Neural crest cell (in vitro differentiated cells): ENCODE measurements around the gene ELK1. TPM values are rescaled to one million over a fixed set of nuclear protein-coding genes. Genes with fewer than 3 reads are reported as not detected.
"Not testable (repeated sequence)": the region's sequence is repeated elsewhere in the genome, so short reads cannot be mapped to it uniquely, and the experiment has no call there.

ENCODE experiments used
- DNase-seq: peaks from one replicate; pipeline ENCODE4 v3.0.0; 2021; ENCODE audit warnings: low read depth, mixed read lengths, low spot score
- H3K27ac Mint-ChIP-seq: one replicate; pipeline ENCODE4 v1.8.0; 2021; ENCODE audit warnings: mild to moderate bottlenecking, mixed read lengths; ENCODE audit not compliant: unreplicated experiment
- H3K27me3 Mint-ChIP-seq: 2 replicates; pipeline ENCODE4 v1.8.0; 2021; ENCODE audit warnings: low read depth, mild to moderate bottlenecking, mixed read lengths
- H3K36me3 Mint-ChIP-seq: 2 replicates; pipeline ENCODE4 v1.8.0; 2021; ENCODE audit warnings: low read depth, mild to moderate bottlenecking, mixed read lengths
- H3K4me1 Mint-ChIP-seq: 2 replicates; pipeline ENCODE4 v1.8.0; 2021; ENCODE audit warnings: mixed read lengths
- H3K4me3 Mint-ChIP-seq: one replicate; pipeline ENCODE4 v1.8.0; 2021; ENCODE audit warnings: mild to moderate bottlenecking, mixed read lengths
- H3K9me3 Mint-ChIP-seq: 2 replicates; pipeline ENCODE4 v1.8.0; 2021; ENCODE audit warnings: mixed read lengths
- total RNA-seq: library from RNA; stranded (reverse); gene quantifications from 2 replicates; pipeline ENCODE4 v1.2.1, GENCODE V29; 2021
- TF ChIP-seq, protein P1 (sequence below): fragments of 200-600 bp; sonication (generic); conservative IDR thresholded peaks from 2 replicates; pipeline ENCODE4 v1.5.0; 2021; ENCODE audit warnings: antibody characterized with exemption, mild to moderate bottlenecking

ELK1 gene
- total RNA-seq, 1 donor from 2014 or later: 27.4 TPM

DNA sequence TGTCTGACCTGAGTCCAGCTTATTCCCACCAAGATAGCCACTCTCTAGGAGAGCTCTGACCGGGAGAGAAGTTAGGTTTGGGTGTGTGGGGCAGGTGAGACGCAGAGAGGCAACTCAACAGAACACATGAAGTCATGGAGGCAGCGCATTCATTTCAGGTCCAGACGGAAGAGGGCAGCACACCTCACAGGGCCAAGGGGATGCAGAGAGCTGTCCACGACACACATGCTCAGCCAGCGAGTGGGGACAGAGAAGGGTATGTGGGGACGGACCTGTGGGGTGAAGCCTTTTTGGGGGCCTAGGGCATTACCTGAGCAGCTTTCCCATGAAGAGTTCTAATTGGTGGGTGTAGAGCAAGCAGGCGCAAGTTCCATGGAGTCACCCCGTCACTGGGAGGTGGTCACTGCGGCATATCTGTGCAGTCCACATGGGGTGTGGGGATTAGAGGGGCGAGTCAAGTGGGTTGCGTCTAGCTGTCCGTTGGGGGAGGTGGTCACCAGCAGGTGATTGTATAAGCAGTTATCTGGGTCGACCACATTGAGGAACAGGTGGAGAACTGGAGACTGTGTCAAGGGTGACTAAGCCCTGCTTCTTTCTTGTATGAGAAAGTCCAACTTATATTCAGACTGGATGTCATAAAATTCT is 32.9 kb upstream of the ELK1 start:
- Mint-ChIP-seq H3K27ac (no peak overlapping the region), H3K36me3 (no peaks in the 10 kb centered on the region), H3K9me3 (peaks cover 8% of the 10 kb centered on the region), H3K27me3 (peaks cover 55% of the 10 kb centered on the region), H3K4me1 (no peaks in the 10 kb centered on the region), H3K4me3 (no peak overlapping the region)
- TF ChIP-seq, protein P1, sequence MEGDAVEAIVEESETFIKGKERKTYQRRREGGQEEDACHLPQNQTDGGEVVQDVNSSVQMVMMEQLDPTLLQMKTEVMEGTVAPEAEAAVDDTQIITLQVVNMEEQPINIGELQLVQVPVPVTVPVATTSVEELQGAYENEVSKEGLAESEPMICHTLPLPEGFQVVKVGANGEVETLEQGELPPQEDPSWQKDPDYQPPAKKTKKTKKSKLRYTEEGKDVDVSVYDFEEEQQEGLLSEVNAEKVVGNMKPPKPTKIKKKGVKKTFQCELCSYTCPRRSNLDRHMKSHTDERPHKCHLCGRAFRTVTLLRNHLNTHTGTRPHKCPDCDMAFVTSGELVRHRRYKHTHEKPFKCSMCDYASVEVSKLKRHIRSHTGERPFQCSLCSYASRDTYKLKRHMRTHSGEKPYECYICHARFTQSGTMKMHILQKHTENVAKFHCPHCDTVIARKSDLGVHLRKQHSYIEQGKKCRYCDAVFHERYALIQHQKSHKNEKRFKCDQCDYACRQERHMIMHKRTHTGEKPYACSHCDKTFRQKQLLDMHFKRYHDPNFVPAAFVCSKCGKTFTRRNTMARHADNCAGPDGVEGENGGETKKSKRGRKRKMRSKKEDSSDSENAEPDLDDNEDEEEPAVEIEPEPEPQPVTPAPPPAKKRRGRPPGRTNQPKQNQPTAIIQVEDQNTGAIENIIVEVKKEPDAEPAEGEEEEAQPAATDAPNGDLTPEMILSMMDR: no peak
- DNase-seq: no peak

DNA sequence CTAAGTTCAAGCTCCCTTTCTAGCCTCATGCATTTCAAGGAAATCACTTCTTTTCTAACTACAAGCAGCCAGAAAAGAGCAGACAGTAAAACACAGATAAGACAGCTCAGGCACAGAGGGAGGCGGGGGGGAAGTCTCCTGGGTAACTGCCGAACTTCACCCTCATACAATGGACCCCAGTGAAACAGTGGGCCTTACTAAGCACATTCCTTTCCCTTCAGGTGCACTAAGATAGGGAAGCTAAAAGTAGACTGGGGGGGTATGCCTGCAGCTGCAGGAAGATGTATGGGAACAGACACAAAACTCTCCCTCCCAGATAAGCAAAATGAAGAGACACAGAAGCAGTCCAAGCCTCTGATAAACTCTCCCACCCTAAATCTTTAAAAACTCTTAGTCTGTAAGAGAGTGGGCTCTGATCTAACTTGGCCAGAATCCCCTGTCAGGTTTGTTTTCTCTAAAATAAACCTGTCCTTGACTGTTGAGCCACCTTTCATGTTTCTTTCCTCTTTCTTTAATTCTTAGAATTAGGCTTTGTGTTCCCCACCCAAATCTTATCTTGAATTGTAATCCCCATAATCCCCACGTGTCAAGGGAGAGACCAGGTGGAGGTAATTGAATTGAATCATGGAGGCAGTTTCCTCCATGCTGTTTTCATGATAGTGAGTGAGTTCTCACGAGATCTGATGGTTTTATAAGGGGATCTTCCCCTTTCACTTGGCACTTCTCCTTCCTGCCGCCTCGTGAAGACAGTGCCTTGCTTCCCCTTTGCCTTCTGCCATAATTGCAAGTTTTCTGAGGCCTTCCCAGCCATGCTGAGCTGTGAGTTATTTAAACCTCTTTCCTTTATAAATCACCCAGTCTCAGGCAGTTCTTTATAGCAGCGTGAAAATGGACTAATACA is 25.8 kb upstream of the ELK1 start:
- not testable (repeated sequence) for H3K36me3 Mint-ChIP-seq

DNA sequence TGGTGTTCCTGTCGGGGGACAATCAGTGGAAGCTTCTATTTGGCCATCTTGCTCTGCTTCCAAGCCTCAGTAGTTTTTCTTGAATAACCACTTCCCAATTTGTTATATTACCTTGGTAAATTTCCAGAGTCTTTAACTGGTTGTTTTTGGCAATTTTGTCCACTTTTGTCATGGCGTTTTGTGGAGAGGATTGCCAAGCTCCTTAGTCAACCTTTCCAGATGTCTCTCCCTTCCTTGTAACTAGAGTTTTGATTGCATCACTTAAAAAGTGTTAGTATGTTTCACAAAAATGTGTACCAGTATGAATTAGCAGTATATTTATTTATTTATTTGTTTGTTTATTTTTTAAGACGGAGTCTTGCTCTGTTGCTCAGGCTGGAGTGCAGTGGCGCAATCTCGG is 24.4 kb upstream of the ELK1 start:
- Mint-ChIP-seq H3K27me3 (peaks cover 11% of the 10 kb centered on the region), H3K27ac (no peak overlapping the region), H3K4me3 (no peak overlapping the region), H3K36me3 (peaks cover 2% of the 10 kb centered on the region), H3K9me3 (peaks cover 5% of the 10 kb centered on the region), H3K4me1 (no peaks in the 10 kb centered on the region)
- TF ChIP-seq, protein P1: no peak
- no peak for DNase-seq

More for the DNA sequence above, 25.8 kb upstream of the ELK1 start:
- not testable (repeated sequence) for H3K27ac Mint-ChIP-seq, H3K4me1 Mint-ChIP-seq, DNase-seq, H3K9me3 Mint-ChIP-seq, H3K4me3 Mint-ChIP-seq
- H3K27me3 Mint-ChIP-seq: peaks cover 16% of the 10 kb centered on the region

DNA sequence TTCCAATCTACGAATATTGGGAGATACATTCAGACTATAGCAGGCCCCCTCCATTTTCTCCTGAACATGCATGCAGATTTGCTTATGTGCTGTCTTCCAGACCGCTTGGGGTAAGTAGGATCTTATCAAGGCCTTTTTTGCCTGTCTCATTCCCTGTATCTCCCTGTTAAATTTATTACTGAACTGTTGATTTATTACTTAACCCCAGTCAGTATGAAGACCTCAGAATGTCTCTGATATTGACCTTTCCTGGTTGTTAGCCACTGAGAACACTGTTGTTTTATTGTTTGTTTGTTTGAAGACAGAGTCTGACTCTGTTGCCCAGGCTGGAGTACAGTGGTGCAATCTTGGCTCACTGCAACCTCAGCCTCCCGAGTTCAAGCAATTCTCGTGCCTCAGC is 15.4 kb upstream of the ELK1 start:
- not testable (repeated sequence) for H3K27me3 Mint-ChIP-seq, H3K4me3 Mint-ChIP-seq, H3K4me1 Mint-ChIP-seq, H3K27ac Mint-ChIP-seq, H3K36me3 Mint-ChIP-seq, DNase-seq, H3K9me3 Mint-ChIP-seq

DNA sequence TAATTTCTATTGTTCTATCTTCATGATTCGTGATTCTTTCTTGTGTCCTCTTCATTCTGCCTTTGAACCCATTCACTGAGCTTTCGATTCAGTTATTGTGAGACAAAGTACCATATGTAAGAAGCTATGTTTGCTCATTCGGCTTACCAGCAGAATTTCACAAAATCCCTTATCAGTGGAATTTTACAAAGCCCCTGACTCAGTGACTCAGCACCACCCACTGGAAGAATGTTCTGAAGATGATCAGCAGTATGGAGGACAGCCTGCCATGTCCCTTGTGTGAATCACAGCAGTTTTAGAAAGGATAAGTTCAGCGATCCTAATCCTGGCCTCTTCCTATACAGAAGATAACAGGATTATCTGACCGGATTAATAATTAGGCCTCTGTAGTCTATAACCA is 14.4 kb upstream of the ELK1 start:
- no peaks in the 10 kb centered on the region for H3K4me1 Mint-ChIP-seq
- no peak overlapping the region for H3K27ac Mint-ChIP-seq
- H3K9me3 Mint-ChIP-seq: no peaks in the 10 kb centered on the region
- TF ChIP-seq, protein P1: no peak
- no peak overlapping the region for H3K4me3 Mint-ChIP-seq
- H3K27me3 Mint-ChIP-seq: no peaks in the 10 kb centered on the region
- no peaks in the 10 kb centered on the region for H3K36me3 Mint-ChIP-seq
- DNase-seq: no peak

DNA sequence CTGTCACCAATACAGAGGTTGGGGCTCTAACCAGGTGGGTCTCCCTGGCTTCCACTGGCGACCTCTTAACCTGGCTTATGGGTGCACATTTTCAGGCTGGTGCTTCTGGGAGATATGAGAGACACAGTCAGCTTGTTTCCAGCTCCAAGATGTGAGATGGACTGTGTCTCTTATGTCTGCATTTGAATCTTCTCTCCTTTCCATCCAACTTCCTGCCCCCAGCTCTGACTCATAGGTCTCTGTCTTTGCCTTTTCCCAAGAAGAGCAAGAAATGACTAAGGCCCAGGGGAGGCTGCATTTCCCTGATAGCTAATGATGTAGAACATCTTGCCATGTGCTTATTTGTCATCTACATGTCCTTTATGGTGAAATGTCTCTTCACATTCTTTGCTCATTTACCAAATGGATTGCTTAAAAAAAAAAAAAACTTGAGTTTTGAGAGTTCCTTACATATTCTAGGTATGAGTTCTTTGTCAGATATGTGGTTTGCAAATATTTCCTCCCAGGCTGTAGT is 11.8 kb upstream of the ELK1 start:
- Mint-ChIP-seq H3K36me3 (no peaks in the 10 kb centered on the region), H3K4me1 (peaks cover 14% of the 10 kb centered on the region), H3K27ac (no peak overlapping the region), H3K27me3 (no peaks in the 10 kb centered on the region), H3K4me3 (no peak overlapping the region), H3K9me3 (peaks cover 4% of the 10 kb centered on the region)
- TF ChIP-seq, protein P1: no peak
- no peak for DNase-seq
